COLO668 (cell line): ENCODE measurements around the gene MMP21.

Experiments used
- DNase-seq: peaks from one replicate; lab custom pipeline; 2025; ENCODE audit not compliant: unreplicated experiment; lab: John Stamatoyannopoulos, UW

MMP21 gene, protein sequence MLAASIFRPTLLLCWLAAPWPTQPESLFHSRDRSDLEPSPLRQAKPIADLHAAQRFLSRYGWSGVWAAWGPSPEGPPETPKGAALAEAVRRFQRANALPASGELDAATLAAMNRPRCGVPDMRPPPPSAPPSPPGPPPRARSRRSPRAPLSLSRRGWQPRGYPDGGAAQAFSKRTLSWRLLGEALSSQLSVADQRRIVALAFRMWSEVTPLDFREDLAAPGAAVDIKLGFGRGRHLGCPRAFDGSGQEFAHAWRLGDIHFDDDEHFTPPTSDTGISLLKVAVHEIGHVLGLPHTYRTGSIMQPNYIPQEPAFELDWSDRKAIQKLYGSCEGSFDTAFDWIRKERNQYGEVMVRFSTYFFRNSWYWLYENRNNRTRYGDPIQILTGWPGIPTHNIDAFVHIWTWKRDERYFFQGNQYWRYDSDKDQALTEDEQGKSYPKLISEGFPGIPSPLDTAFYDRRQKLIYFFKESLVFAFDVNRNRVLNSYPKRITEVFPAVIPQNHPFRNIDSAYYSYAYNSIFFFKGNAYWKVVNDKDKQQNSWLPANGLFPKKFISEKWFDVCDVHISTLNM

GRCh38 chr10:125775491-125776106 is at the start of gene MMP21:
TSS of gene MMP21 (minus strand) at chr10:125775821. CDS start at chr10:125775821, 0 bp downstream.
- DNase-seq, result no peak

DNA sequence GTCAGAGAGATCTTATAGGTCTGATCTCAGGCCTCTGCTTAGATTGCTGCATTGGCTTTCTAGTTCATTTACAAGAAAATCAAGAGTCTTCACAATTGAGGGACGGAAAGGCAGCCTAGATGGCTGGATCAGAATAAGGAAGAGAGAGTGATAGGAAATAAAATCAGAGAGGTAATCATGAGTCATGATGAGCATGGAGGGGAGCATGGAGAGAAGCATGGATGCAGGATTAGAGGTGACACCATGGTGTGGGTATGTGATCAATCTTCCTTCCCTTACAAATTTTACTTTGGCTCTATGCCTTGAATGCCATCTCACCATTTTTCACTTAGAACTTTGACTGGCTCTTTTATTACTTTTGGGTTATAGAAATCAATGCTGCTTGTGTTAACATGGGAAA is 49.1 kb upstream of the MMP21 start:
- DNase-seq, result no peak

DNA sequence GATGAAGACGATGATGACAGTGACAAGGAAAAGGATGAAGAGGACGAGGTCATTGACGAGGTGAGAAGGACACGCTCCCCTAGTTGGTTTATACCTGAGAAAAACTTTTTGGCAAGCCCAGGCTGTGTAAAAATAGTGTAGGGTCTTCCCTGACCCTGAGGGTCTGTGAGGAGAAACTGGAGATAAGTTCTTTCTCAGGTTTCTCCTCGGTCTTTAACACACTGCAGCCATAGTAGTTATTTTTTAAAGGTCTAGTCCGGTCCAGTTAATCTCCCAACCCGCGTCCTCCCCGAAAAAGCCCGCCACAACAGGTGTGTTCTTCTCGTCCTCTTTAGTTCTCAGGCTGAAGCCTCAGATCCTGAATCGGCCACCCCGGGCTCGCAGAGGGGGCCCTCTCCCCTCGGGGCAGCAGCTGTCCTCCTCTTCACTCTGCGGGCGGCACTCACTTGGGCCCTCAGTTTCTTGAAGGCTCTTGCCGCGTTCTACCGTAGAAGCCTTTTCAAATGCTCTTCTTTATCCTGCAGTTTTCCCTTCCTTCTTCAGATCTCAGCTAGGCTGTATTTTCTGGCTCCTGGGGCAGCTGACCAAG is 48.1 kb upstream of the MMP21 start:
- DNase-seq, result peak; percentile 7

- DNase-seq, result peak; percentile 89
Measured at GRCh38 chr10:125822878-125823662, 47.4 kb upstream of the MMP21 start, which contains the start of the genes BCCIP and UROS. TSS of gene BCCIP (plus strand) at chr10:125823546. CDS start at chr10:125823558, 12 bp downstream. TSS of gene UROS (minus strand) at chr10:125823258. CDS start at chr10:125816499, 6,759 bp downstream.

- no peak for DNase-seq
Measured at GRCh38 chr10:125820701-125821100, 45.1 kb upstream of the MMP21 start.

- no peak for DNase-seq
Measured at GRCh38 chr10:125817337-125817946, 41.8 kb upstream of the MMP21 start.

DNA sequence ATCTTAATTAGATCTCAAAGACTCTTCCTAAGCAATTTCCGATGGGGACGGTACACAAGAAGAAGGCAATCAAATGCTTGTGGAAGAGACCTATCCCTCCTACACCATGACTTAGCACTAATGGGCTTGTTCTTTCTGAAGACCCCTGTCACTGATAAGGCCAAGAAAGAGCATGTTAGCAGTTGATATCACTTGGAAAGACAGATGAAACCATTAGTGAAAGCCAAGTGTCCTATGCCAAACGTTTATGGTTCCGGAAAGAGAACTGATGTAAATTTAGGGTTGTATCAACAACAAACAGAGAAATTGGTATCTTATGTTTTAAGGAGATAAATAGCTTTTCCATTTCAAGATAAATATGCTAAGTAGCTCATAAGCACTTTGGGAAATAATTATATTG is 40.9 kb upstream of the MMP21 start:
- DNase-seq, result no peak

DNA sequence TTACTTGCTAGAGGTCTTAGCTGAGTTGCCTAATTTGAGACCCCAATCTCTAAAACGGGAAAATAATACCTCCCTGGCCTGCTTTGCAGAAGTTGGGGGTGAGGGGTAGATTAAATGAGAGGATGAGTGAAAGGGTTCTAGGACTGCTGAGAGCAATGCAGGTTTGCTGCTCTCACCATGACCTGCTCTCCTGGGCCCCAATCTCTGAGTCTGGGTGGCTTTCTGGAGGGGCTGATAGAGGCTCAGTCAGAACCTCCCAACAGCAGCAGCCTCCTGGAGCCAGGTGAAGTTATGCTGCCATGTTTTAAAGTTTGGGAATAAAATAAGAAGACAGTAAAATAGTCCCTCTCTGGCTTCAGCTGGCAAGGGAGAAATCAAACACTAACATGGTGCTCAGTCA is 40.1 kb upstream of the MMP21 start:
- DNase-seq, result no peak

DNA sequence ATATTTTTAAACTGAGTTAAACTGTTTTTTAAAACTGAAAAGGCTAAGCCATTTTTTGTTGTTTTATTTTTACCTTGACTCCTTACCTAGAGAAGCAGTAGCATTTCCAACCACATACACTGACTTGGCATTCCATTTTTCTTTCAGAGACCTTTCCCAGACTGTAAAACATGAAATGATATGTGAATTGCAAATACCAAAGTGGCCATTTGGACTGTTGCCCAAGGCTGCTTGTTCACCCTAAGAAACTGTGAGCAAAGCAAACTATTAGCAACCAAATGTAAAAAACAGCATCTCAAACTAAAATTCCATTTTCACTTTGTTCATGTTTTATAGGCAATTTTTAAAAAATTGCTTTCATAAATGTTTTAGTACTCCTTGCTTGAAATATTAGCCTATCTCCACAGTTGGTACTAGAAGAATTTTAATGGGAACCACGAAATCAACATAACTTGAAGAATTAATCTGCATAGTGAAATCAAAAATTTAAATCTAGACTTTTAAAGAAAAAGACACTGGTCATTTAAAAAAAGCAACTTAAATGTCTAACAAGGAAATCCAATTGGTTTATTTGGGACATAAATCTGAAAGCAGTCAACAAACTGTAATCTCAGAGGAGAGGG is 36.6 kb upstream of the MMP21 start:
- no peak for DNase-seq

DNA sequence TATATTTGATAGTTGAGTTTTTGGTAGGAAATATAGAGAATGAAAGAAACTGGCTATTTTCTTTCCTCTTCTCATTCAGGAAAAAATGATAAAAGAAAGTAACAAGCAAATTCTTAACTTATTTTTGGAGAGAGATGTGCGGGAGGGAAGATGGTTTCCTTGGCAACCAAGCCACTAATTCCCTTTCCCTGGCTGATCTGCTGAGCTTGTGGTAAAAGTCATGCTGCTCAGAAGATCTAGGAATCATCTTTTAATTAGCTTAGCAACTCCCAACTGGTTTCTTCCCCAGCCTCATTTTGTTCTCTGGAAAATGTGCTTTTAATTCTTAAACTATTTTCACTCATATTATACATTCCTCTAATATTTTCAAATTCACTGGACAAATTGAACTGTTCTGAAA is 35.6 kb upstream of the MMP21 start:
- DNase-seq, result no peak

- DNase-seq, result no peak
Measured at GRCh38 chr10:125808047-125808446, 32.4 kb upstream of the MMP21 start.

GRCh38 chr10:125802739-125803138 is 27.1 kb upstream of the MMP21 start:
- DNase-seq, result no peak

DNA sequence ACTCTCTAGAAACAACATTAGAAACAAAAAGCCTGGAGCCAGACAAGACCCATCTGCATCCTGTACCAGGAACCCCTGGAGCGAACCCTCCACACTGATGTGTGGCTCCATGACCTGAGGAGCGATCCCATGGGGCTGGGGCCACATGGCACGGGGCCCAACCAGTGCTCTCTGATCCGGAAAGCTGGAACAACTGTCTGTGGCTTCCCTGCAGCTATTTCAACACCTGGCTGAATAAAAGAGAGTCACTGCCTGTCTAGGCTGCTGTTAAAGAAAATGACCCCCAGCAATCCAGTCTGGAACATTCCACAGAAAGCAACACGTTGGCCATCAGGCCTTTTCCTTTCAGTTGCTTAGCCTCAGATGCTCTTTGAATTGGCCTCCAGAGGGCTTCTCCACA is 26.5 kb upstream of the MMP21 start:
- no peak for DNase-seq

DNA sequence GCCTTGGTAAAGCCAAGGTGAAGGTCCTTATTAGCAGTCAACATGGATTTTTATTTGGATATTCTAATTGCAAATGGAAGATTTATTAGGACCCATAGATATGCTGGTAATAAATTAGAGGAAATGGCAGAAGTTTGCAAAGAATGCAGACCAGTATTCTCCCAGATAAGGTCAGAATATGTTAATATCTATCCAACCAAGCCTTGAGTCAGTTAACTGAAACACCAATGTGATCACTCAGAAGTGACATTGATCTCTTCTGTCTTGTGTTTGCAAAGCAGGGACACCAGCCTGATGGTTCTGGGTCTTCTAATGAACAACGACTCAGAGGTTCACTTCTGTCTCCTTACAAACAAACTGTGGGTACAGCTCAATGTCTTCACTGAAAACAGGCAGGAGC is 26.0 kb upstream of the MMP21 start:
- no peak for DNase-seq

DNA sequence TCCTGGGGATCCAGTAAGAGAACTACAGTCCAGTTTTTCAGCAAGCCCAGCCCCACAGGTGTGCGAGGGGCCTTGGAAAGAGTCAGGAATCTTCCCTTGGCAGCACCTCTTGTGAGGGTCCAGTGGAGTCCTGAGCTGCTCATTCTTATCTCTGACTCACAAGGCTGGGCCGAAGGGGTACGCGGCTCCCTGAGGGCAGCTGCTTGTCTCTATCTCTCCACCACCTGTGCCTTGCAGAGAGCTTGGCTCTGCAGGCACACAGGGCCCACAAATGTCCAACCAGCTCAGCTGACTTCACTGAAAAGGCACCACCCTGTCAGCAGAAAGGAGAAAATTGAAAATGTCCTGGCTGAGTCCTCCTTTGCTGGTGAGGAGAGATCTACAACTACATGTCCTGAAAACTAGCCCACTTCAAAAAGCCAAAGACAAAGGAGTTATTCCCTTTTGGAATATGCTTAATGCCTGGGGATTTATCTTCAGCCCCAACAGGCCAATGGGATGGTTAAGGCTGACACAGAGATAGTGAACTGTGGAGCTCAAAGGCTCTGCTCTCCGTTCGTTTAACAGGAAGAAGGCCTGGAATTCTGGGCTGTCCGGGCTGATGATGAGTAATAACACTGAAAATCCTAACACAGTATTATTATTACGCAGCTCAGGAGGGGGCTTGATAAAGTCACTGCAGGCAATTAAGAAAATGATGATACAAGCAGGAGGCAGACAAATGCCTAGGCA is 24.0 kb upstream of the MMP21 start:
- DNase-seq, result no peak

DNA sequence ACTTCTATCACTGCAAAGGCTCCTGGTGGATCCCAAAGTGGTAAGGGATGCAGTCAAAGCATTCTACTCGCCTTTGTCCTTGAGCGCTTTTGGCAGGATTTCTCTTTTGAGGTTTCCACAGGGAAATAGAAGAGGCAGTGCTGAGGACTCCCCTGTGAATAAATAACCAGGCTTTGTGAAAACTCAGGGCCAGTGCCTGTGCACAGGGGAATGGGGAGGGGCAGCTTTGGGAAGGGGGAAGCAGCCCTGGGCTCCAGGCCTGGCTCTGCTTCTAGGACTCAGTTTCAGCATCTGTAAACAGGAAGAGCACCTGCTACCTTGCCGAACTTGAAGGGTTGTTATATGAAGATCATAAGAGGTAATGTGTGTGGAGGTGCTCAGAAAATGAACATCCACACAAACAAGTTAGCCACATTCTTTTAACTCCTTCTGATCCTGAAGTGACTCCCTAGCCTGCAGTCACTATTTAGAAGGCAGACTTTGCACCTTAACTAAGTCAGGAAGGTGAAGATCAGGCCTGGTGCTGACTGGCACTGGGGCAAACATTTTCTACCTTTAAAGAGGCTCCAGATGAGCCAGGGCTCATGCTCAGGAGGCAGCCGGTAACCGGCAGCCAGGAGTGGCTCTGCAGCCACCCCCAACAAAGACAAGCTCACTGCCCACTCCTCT is 22.5 kb upstream of the MMP21 start:
- DNase-seq, result no peak

DNA sequence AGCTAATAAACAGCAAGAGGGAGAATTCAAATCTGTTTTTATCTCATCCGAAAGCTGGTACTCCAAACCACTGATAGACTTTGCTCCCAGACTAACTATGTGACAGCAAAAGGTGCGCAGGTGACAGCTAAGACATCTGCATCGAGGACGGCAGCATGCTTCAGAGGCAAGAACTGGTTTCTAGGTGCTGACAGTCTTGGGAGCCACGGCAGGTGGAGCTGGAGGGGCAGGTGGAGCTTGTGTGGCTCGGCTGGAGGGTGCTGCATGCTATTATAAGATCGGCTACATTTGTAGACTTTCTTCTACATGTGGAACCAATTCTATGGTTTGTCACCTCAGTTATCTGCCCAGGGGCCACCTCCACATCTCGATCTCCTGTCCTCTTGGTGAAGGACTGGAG is 21.8 kb upstream of the MMP21 start:
- no peak for DNase-seq

GRCh38 chr10:125795637-125796190 is 20.1 kb upstream of the MMP21 start:
- no peak for DNase-seq

- no peak for DNase-seq
Measured at GRCh38 chr10:125795128-125795527, 19.5 kb upstream of the MMP21 start.
